PC-3 (cell line): ENCODE results near the gene HPCAL4.

ENCODE experiments used
- CTCF ChIP-seq: fragments of 300-600 bp; sonication (generic); conservative IDR thresholded peaks from 2 replicates; pipeline ENCODE4 v1.5.1; 2017; ENCODE audit warnings: antibody characterized with exemption, low read depth, mild to moderate bottlenecking, low read length
- EZH2 ChIP-seq: fragments of 300-600 bp; sonication (generic); IDR thresholded peaks from one replicate; pipeline ENCODE4 v1.6.1; 2017; ENCODE audit warnings: antibody characterized with exemption, mild to moderate bottlenecking, low read length; ENCODE audit not compliant: unreplicated experiment
- EZH2phosphoT487 ChIP-seq: fragments of 300-600 bp; sonication (generic); IDR thresholded peaks from 2 replicates; pipeline ENCODE4 v1.6.1; 2018; ENCODE audit warnings: mild to moderate bottlenecking, antibody characterized with exemption, low read length, borderline replicate concordance

- TF ChIP-seq CTCF (no peak), EZH2 (no peak), EZH2phosphoT487 (no peak)
These were observed 58.9 kb downstream of the HPCAL4 start for GRCh38 chr1:39632323-39632681.
